WTC11 (cell line): ENCODE measurements around the gene FABP7. TPM values are rescaled to one million over a fixed set of nuclear protein-coding genes. Genes with fewer than 3 reads are reported as not detected.

ENCODE experiments used
- ATAC-seq: fragments of 200-7000 bp; cut with Tn5 transposase; 2 replicates; pipeline ENCODE4 v1.10.0; 2021; ENCODE audit warnings: mild to moderate bottlenecking, moderate library complexity
- CTCF ChIA-PET: fragments of 300-600 bp; sonication (Branson Sonifier 250); formaldehyde crosslinking; loops from one replicate; lab custom pipeline; 2021; ENCODE audit warnings: antibody characterized with exemption; lab: Charles Lee
- POLR2A ChIA-PET: fragments of 350-600 bp; sonication (Branson Sonifier 250); formaldehyde crosslinking; loops from one replicate; lab custom pipeline; 2021; ENCODE audit warnings: antibody characterized with exemption; lab: Charles Lee
- DNase-seq: peaks from one replicate; pipeline ENCODE4 v3.0.0; 2021; ENCODE audit warnings: low spot score
- H3K27ac Mint-ChIP-seq: 2 replicates; pipeline ENCODE4 v1.8.0; 2021; ENCODE audit warnings: mixed read lengths
- H3K27me3 Mint-ChIP-seq: 2 replicates; pipeline ENCODE4 v1.8.0; 2021; ENCODE audit warnings: low read depth, mild to moderate bottlenecking, moderate library complexity, mixed read lengths
- H3K36me3 Mint-ChIP-seq: 2 replicates; pipeline ENCODE4 v1.8.0; 2021; ENCODE audit warnings: mixed read lengths
- H3K4me1 Mint-ChIP-seq: 2 replicates; pipeline ENCODE4 v1.8.0; 2022; ENCODE audit warnings: mixed read lengths
- H3K4me3 Mint-ChIP-seq: 2 replicates; pipeline ENCODE4 v1.8.0; 2021; ENCODE audit warnings: mild to moderate bottlenecking, moderate library complexity, mixed read lengths
- H3K9me3 Mint-ChIP-seq: 2 replicates; pipeline ENCODE4 v1.8.0; 2021; ENCODE audit warnings: mixed read lengths
- CREB1 ChIP-seq: sonication (generic); formaldehyde crosslinking; IDR thresholded peaks from 2 replicates; pipeline ENCODE4 v1.8.0; 2023; ENCODE audit warnings: mild to moderate bottlenecking, missing genetic modification reagents
- ESRRA ChIP-seq: sonication (generic); formaldehyde crosslinking; IDR thresholded peaks from 2 replicates; pipeline ENCODE4 v1.8.1; 2022; ENCODE audit warnings: mild to moderate bottlenecking, missing genetic modification reagents, borderline replicate concordance
- PRRX2 ChIP-seq: fragments of 250-450 bp; sonication (Bioruptor Pico); IDR thresholded peaks from 2 replicates; pipeline ENCODE4 v1.8.0; 2021; ENCODE audit warnings: mild to moderate bottlenecking
- SOX15 ChIP-seq: fragments of 250-450 bp; sonication (Bioruptor Pico); IDR thresholded peaks from 2 replicates; pipeline ENCODE4 v1.9.0; 2021; ENCODE audit warnings: mild to moderate bottlenecking
- ZNF121 ChIP-seq: sonication (generic); formaldehyde crosslinking; IDR thresholded peaks from 2 replicates; pipeline ENCODE4 v1.8.0; 2023; ENCODE audit warnings: missing genetic modification reagents
- ZNF416 ChIP-seq: fragments of 250-450 bp; sonication (Bioruptor Pico); IDR thresholded peaks from 2 replicates; pipeline ENCODE4 v1.9.0; 2021; ENCODE audit warnings: mild to moderate bottlenecking, inconsistent platforms
- total RNA-seq: library from RNA; stranded (reverse); gene quantifications from 3 replicates; pipeline ENCODE4 v1.2.3, GENCODE V29; 2021
- TF ChIP-seq, protein P1 (sequence below): fragments of 250-450 bp; sonication (Bioruptor Pico); conservative IDR thresholded peaks from 2 replicates; pipeline ENCODE4 v1.9.0; 2021; ENCODE audit warnings: mild to moderate bottlenecking
- TF ChIP-seq, protein P2 (sequence below): fragments of 250-450 bp; sonication (Bioruptor Pico); IDR thresholded peaks from 2 replicates; pipeline ENCODE4 v1.8.0; 2021; ENCODE audit warnings: mild to moderate bottlenecking
- TF ChIP-seq, protein P3 (sequence below): sonication (generic); formaldehyde crosslinking; IDR thresholded peaks from 2 replicates; pipeline ENCODE4 v1.8.0; 2022; ENCODE audit warnings: mild to moderate bottlenecking, missing genetic modification reagents
- TF ChIP-seq, protein P4 (sequence below): fragments of 250-450 bp; sonication (Bioruptor Pico); IDR thresholded peaks from 2 replicates; pipeline ENCODE4 v2.1.2; 2022; ENCODE audit warnings: mild to moderate bottlenecking, moderate library complexity
- TF ChIP-seq, protein P5 (sequence below): sonication (generic); formaldehyde crosslinking; IDR thresholded peaks from 2 replicates; pipeline ENCODE4 v1.8.0; 2022; ENCODE audit warnings: mild to moderate bottlenecking, missing genetic modification reagents
- TF ChIP-seq, protein P6 (sequence below): sonication (generic); formaldehyde crosslinking; IDR thresholded peaks from 2 replicates; pipeline ENCODE4 v1.8.0; 2023; ENCODE audit warnings: missing genetic modification reagents, mild to moderate bottlenecking, borderline replicate concordance

FABP7 gene
- total RNA-seq, 1 experiment from 2014 or later = 7.2 TPM

DNA sequence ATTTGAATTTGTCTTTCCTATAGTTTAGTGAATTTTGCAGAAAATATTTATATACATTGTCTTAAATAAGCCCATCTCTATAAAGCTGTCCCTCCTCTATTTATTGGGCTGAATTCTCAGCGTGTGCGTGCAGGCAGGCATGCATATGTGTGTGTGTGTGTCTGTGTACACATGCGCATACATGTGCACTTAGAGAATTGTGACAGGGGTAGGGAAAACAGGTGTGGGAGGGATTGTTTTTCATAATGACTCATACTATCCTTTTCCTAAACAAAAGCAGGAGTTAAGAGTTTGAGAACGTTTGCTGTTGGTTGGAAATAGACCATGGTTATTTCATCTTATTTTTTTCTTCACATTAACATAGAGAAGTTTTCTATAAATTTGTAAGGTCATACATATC is 43.4 kb upstream of the FABP7 start (continued):
- TF ChIP-seq, protein P1, sequence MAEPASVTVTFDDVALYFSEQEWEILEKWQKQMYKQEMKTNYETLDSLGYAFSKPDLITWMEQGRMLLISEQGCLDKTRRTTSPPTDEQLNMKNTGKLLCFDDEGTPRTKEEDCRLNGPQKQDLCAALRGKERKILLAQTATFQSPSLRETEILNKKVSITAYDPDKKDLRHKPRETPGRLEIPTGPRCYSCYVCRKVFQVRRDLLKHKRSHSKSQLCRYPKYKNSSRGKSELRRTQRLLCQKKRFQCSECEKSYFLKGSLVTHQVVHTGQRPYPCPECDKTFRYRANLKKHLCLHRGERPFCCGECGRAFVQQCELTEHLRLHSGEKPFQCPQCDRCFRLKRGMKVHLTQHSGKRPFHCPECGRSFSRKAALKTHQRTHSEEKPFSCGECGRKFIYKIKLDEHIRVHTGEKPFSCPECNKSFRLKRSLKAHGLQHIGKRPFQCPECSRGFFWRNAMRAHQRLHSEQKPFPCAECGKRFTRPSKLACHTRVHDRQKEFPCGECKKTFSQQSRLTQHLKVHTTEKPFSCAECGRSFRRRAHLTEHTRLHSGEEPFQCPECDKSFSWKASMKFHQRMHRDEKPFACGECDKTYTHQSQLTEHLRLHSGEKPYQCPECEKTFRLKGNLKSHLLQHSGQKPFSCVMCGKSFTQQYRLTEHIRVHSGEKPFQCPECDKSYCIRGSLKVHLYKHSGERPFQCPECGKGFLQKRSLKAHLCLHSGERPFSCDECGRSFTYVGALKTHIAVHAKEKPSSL (CRISPR knock-in tag) = no peak

DNA sequence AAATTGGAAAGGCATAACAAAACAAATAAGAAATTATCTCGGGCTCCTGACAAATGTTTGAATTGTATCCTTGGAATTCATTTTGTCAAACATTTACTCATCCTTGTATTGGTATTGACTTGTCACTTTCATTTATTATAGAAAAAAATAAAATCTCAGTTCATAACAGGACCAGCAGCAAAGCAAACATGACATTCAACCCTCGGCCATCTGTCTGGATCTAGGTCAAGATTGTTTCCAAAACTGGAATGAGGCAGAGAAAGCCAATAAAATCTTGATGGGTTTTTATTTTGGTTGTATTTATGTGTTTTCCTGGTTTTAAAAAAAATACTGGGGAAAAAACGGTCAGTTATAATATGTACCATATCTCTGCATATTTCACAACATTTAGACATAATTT is 42.9 kb upstream of the FABP7 start:
- ATAC-seq = no peak
- H3K4me3 Mint-ChIP-seq = no peak overlapping the region
- ChIA-PET POLR2A (no interaction called here), CTCF (no interaction called here)
- H3K9me3 Mint-ChIP-seq = peaks cover 7% of the 10 kb centered on the region
- H3K36me3 Mint-ChIP-seq = no peaks in the 10 kb centered on the region; the same call in 1 of the 2 replicates
- H3K27me3 Mint-ChIP-seq = peaks cover 2% of the 10 kb centered on the region; the same call in 1 of the 2 replicates
- TF ChIP-seq PRRX2 (no peak), SOX15 (no peak), ZNF121 (CRISPR knock-in tag) (no peak), ZNF416 (CRISPR knock-in tag) (no peak)
- TF ChIP-seq, protein P2, sequence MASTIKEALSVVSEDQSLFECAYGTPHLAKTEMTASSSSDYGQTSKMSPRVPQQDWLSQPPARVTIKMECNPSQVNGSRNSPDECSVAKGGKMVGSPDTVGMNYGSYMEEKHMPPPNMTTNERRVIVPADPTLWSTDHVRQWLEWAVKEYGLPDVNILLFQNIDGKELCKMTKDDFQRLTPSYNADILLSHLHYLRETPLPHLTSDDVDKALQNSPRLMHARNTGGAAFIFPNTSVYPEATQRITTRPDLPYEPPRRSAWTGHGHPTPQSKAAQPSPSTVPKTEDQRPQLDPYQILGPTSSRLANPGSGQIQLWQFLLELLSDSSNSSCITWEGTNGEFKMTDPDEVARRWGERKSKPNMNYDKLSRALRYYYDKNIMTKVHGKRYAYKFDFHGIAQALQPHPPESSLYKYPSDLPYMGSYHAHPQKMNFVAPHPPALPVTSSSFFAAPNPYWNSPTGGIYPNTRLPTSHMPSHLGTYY = no peak
- TF ChIP-seq, protein P3, sequence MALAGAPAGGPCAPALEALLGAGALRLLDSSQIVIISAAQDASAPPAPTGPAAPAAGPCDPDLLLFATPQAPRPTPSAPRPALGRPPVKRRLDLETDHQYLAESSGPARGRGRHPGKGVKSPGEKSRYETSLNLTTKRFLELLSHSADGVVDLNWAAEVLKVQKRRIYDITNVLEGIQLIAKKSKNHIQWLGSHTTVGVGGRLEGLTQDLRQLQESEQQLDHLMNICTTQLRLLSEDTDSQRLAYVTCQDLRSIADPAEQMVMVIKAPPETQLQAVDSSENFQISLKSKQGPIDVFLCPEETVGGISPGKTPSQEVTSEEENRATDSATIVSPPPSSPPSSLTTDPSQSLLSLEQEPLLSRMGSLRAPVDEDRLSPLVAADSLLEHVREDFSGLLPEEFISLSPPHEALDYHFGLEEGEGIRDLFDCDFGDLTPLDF (CRISPR knock-in tag) = no peak
- TF ChIP-seq, protein P4, sequence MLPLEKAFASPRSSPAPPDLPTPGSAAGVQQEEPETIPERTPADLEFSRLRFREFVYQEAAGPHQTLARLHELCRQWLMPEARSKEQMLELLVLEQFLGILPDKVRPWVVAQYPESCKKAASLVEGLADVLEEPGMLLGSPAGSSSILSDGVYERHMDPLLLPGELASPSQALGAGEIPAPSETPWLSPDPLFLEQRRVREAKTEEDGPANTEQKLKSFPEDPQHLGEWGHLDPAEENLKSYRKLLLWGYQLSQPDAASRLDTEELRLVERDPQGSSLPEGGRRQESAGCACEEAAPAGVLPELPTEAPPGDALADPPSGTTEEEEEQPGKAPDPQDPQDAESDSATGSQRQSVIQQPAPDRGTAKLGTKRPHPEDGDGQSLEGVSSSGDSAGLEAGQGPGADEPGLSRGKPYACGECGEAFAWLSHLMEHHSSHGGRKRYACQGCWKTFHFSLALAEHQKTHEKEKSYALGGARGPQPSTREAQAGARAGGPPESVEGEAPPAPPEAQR = no peak
- TF ChIP-seq, protein P5, sequence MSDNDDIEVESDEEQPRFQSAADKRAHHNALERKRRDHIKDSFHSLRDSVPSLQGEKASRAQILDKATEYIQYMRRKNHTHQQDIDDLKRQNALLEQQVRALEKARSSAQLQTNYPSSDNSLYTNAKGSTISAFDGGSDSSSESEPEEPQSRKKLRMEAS (CRISPR knock-in tag) = no peak
- TF ChIP-seq, protein P6, sequence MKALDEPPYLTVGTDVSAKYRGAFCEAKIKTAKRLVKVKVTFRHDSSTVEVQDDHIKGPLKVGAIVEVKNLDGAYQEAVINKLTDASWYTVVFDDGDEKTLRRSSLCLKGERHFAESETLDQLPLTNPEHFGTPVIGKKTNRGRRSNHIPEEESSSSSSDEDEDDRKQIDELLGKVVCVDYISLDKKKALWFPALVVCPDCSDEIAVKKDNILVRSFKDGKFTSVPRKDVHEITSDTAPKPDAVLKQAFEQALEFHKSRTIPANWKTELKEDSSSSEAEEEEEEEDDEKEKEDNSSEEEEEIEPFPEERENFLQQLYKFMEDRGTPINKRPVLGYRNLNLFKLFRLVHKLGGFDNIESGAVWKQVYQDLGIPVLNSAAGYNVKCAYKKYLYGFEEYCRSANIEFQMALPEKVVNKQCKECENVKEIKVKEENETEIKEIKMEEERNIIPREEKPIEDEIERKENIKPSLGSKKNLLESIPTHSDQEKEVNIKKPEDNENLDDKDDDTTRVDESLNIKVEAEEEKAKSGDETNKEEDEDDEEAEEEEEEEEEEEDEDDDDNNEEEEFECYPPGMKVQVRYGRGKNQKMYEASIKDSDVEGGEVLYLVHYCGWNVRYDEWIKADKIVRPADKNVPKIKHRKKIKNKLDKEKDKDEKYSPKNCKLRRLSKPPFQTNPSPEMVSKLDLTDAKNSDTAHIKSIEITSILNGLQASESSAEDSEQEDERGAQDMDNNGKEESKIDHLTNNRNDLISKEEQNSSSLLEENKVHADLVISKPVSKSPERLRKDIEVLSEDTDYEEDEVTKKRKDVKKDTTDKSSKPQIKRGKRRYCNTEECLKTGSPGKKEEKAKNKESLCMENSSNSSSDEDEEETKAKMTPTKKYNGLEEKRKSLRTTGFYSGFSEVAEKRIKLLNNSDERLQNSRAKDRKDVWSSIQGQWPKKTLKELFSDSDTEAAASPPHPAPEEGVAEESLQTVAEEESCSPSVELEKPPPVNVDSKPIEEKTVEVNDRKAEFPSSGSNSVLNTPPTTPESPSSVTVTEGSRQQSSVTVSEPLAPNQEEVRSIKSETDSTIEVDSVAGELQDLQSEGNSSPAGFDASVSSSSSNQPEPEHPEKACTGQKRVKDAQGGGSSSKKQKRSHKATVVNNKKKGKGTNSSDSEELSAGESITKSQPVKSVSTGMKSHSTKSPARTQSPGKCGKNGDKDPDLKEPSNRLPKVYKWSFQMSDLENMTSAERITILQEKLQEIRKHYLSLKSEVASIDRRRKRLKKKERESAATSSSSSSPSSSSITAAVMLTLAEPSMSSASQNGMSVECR = no peak
- no peak overlapping the region for H3K27ac Mint-ChIP-seq
- no peak for DNase-seq
- H3K4me1 Mint-ChIP-seq = peaks cover 29% of the 10 kb centered on the region

DNA sequence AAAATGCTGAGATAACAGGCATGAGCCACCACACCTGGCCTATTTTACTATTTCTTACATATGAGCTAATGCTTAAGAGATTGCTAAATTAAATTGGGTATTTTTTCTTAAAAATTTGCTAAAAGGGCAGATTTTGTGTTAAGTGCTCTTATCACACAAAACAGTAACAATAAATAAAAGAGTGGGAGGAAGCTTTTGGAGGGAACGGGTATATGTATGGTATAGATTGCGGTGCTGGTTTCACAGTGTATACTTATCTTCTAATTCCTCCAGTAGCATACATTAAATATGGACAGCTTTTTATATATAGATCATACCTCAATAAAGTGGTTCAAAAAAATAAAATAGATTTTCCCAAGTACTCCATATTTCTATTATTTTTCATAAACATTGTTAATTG is 39.4 kb upstream of the FABP7 start:
- Mint-ChIP-seq H3K9me3 (peaks cover 11% of the 10 kb centered on the region), H3K27ac (no peak overlapping the region), H3K4me1 (peaks cover 14% of the 10 kb centered on the region), H3K4me3 (no peak overlapping the region), H3K27me3 (peaks cover 9% of the 10 kb centered on the region), H3K36me3 (no peaks in the 10 kb centered on the region; the same call in 1 of the 2 replicates)
- ChIA-PET CTCF (no interaction called here), POLR2A (no interaction called here)
- ATAC-seq (no peak), DNase-seq (no peak)
- TF ChIP-seq CREB1 (CRISPR knock-in tag) = no peak
- TF ChIP-seq, protein P3 (CRISPR knock-in tag) = no peak
- TF ChIP-seq, protein P6 = no peak
- TF ChIP-seq ESRRA (CRISPR knock-in tag) = no peak
- TF ChIP-seq, protein P4 = no peak
